ENCODE measurements around the gene ZNF91.
"Not testable (repeated sequence)": the region's sequence is repeated elsewhere in the genome, so short reads cannot be mapped to it uniquely, and the experiment has no call there.

The ZNF91 gene

DNA sequence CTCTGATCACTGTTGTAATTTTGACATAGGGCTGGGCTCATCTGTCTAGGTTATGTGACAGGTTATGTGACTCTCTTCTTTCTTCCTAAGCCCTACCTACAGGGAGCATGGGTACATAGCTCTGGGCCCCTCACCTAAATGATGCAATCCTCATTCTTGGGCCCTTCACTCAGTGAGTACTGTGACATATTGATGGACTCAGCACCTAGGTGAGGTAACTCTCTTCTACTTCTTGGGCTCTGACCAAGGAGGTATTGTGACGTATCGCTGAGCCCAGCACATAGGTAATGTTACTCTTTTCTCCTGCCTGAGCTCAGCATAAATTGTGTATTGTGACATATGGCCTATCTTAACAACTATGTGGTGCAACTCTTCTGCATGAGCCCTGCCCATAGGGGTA is 76.3 kb downstream of the ZNF91 start:
- DNase-seq, result not testable (repeated sequence)

DNA sequence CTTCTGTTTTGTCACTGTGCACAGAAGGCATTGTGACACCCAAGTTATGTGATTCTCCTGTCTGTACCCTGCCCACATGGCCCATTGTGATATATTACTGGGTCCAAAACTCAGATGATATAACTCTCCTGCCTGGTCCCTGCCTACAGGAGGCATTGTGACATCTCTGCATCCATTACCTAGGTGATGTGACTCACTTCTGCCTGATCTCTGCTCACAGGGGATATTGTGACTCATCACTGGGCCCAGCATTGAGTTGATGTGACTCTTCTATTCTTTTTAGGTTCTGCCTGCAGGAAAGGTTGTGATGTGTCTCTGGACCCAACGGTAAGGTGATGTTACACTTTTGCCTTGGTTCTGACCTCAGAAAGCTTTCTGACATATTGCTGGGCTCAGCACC is 77.1 kb downstream of the ZNF91 start:
- DNase-seq, result peak in 17 of 56 donors; percentile 1 to 65 (median 19)

DNA sequence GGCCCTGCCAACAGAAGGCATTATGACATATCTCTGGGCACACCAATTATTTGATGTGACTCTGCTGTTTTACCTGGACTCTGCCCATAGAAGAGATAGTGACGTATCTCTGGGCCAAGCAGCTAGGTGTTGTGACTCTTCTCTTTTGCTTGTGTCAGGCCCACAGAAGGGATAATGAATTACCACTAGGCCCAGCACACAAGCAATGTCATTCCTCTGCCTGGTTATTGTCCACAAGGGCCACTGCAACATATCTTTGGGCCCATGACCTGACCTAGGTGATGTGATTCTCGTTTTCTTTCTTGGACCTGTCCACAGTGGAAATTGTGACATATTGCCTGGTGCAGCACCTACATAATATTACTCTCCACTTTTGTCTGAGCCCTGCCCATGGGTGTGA is 80.0 kb downstream of the ZNF91 start:
- no peak for DNase-seq

DNA sequence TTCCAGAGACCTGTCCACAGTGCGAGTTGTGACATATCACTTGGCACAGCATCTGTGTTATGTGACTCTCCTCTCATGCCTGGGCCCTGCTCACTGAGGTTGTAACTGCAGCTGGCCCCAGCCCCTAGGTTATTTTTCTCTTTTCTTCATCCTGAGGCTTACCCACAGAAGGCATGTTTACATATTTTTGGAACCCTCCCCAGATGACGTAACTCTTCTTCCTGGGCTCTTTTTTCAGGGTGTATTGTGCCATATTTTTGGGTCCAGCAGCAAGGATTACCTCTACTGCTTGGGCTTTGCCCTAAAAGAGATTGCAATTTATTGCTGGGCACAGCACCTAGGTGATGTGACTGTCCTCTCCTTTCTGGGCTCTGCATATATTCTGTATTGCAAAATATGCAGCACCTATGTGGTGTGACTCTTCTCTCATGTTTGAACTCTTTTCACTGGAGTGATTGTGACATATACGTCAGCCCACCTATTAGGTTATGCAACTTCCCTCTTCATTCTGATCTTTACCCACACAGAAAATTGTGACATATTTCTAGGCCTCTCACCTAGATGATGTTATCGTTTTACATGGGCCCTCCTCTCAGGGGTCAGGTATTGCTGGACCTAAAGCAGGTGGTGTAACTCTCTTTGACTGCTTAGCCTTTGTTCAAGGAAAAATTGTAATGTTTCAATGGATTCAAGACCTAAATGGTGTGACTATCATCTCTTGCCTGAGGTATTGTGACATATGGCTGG is 80.6 kb downstream of the ZNF91 start:
- peak in 1 of 56 donors; percentile 38 for DNase-seq

DNA sequence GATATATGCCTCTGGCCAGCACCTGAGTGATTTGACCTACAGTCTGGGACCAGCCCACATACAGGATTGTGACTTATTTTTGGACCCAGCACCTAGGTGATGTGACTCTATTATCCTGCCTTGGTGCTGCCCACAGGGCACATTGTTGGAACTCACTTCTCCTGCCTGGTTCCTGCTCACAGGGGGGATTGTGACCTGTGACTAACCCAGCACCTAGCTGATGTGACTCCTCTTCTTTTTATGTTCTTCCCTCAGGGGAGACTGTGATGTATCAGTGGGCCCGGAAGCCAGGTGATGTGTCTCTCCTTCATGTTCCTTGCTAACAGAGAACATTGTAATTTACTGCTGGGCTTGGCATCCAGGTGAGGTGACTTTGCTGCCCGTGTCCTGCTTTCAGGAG is 82.1 kb downstream of the ZNF91 start:
- no peak for DNase-seq

DNA sequence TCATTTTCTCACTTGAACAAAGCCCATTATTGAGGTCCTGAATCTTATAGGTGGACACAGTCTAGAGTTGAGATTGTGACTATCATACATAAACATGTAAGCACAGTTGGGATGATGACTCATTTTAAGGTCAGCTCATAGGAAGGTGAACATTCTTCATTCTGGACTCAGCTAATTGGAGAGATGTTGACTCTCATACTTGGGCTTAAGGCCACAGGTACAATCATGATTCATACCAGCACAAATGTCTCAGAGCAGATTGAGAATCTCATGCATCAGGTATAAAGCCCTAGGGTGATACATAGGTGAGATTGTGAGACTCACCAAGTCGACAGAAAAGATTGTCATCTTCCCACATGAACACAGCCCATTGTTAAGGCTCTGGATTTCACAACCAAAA is 82.8 kb downstream of the ZNF91 start:
- DNase-seq, result no peak

DNA sequence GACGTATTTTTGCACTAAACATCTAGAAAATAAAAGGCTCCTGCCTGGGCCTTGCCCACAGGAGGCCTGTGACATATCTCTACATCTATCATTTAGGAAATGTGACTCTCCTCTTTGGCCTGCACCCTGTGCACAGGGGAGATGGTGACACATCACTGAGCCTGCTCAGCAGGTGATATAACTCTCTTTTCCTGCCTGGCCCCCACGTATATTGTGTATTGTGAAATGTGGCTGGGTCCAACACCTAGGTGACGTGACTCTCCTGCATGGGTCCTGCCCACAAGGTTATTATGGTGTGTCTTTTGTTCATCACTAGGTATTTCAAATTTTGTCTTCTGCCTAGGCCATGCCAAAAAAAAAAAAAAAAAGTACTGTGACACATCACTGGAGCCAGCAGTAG is 83.7 kb downstream of the ZNF91 start:
- no peak for DNase-seq

DNA sequence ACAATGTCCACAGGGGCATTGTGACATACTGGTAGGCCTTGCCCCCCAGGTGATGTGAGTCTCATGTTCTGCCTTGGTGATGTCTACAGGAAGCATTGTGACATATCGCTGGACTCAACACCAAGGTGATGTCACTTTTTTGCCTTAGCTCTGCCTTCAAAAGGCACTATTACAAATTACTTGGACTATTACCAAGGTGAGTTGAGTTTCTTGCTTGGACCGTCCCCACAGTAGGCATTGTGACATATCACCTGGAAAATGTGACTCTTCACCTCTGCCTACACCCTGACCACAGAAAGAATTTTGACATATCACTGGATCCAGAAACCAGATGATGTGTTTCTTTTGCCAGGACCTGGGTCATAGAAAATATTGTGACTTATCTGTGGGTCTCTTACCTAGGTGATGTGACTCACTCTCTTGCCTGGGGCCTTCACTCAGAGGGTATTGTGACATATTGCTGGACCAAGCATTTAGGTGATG is 84.5 kb downstream of the ZNF91 start:
- DNase-seq, result no peak

DNA sequence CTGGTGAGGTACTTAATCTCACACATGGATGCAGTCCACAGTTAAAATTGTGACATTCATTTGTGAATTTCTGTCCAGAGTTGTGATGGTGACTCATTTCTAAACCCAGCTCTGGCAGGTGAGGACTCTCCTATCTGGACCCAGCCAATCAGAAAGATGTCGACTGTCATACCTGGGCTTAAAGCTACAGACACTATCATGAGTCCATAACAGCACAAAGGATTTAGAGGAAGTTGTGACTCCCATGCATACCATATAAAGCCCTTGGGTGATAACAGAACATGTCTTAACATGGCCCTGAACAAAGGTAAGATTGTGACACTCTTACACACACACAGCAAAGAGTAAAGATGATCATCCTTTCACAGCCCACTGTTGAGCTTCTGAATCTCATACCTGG is 85.3 kb downstream of the ZNF91 start:
- DNase-seq, result no peak

DNA sequence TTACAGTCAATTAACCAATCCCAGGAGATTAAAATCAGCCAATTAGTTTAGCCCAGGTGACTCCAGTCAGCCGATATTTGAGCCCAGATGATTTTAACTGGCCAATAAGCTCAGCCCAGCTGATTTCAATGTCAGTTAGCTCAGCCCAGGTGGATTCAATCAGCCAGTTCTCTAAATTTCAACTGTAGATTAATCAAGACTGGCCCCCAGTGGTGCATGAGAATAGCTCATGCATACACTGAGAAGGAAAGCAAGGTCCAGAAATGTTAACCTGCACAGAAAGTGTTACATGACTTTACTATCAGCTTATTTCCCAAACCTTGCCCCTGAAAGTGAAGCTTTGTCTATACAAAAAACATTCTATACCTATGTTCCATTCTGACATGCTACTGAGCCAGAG is 89.7 kb downstream of the ZNF91 start:
- DNase-seq, result no peak

DNA sequence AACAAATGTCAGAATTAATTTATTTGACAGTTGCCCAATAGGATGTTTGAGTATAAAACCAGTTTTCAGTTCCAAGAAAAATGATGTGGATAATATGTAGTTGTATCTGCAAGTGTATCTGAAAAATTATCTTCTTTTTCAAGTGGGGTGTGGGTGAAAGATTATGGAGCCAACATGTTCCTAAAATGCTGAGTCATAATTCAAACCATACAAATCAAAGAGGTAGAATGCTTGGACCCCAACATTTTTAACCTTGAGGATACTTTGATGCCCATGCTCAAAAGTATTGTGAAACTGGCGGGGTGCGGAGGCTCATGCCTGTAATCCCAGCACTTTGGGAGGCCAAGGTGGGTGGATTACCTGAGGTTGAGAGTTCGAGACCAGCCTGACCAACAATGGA is 91.0 kb downstream of the ZNF91 start:
- no peak for DNase-seq

DNA sequence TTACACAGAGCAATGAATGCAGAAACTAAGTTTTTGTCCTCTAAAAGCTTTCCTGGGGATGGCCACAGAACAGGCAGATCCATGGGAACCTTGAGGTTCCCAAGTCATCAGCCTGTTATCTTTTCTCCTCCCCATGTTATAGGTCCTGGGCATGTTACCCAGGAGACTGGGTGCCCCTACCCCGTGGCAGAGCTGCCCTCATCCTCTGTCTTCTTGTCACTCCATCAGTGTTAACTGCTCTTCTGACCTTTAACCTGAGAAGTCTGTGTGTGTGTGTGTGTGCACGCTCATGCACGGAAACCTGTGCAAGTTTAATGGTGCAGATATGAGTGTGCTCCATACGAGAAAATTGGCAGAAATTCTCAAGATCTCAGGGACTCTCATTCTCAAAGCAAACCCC is 101.1 kb downstream of the ZNF91 start:
- DNase-seq, result no peak

DNA sequence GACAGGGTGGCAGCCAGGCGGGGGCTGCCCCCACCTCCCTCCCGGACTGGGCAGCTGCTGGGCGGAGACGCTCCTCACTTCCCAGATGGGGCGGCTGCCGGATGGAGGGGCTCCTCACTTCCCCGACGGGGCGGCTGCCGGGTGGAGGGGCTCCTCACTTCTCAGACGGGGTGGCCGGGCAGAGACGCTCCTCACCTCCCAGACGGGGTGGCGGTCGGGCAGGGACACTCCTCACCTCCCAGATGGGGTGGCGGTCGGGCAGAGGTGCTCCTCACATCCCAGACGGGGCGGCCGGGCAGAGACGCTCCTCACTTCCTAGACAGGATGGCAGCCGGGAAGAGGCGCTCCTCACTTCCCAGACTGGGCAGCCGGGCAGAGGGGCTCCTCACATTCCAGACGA is 105.3 kb downstream of the ZNF91 start:
- not testable (repeated sequence) for DNase-seq

All from nucleus accumbens (tissue), 56 donors.